Measurements from ENCODE around the gene SH3GL2.

SH3GL2 gene

GRCh38 chr9:17810728-17811571 is 232.1 kb downstream of the SH3GL2 start:
- DNase-seq (ENCODE audit: low spot score): peak; percentile 13

- no peak for DNase-seq (ENCODE audit: low spot score)
These were observed 234.9 kb downstream of the SH3GL2 start for GRCh38 chr9:17813798-17814197.

- no peak for DNase-seq (ENCODE audit: low spot score)
These were observed 237.7 kb downstream of the SH3GL2 start for GRCh38 chr9:17816431-17817027.

GRCh38 chr9:17824191-17824590 is 245.3 kb downstream of the SH3GL2 start:
- no peak for DNase-seq (ENCODE audit: low spot score)

DNA sequence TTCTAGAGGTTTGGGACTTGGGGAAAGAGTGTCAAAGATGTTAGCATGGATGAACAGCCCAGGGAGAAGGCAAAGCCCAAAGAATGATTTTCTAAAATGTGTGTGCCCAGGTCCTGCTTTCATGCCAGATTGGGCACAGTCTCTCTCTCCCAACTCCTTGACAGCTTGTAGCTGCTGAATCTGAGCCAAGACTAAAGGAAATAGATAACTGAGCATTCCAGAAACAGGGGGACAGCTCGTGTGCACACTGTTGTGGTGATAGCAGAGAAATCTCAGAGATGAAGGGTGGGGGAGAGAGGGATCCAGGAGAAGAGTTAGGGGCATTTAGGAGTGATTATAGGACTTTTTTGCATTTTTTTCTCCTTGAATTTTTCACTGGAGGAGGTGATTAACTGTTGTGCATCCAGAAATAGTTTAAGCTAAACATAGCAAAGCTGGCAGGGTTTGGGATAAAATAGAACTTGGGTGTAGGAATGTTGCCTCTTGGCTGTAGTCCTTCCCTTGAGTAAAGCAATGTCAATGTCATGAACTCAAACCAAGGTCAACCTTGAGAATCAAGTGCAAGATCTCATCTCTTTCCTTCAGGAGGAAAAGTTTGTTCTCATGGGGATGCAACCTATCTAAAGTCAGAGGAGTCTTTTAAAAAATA is 245.9 kb downstream of the SH3GL2 start:
- DNase-seq (ENCODE audit: low spot score): no peak

DNA sequence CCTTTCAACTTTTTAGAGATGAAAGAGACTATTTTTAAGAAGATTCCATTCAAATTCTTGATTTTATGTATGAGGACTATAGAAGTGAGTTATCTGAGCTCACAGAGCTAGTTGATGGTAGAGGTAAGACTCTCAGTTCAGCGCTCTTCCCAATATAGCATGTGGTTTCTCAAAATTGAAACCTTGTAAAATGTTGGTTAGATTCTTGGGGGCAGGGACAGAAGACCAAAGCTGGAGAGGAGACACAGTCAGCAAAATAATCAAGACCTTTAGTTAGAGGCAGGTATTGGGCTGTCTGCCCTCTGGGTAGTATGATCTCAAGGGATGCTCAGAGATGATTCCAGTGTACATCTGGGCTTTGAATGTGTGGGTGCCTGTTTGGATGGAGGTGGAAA is 246.4 kb downstream of the SH3GL2 start:
- no peak for DNase-seq (ENCODE audit: low spot score)

DNA sequence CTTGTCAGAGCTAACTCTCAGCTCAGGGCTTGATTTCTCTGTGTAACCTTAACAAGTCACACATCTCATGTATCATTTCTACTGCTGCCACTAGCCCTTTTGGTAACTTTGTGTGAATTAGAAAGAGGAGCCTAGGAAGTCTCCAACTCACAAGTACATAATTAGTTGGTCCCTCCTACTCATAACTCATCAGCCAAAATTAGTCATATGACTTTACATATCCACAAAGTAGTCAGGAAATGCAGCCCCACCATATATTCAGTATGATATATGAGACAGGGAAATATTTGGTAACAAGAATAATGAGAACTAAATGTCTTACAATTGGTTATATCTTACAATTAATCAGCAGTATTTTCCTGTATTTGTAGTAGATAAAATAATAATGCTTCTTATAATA is 250.2 kb downstream of the SH3GL2 start:
- DNase-seq (ENCODE audit: low spot score): no peak

DNA sequence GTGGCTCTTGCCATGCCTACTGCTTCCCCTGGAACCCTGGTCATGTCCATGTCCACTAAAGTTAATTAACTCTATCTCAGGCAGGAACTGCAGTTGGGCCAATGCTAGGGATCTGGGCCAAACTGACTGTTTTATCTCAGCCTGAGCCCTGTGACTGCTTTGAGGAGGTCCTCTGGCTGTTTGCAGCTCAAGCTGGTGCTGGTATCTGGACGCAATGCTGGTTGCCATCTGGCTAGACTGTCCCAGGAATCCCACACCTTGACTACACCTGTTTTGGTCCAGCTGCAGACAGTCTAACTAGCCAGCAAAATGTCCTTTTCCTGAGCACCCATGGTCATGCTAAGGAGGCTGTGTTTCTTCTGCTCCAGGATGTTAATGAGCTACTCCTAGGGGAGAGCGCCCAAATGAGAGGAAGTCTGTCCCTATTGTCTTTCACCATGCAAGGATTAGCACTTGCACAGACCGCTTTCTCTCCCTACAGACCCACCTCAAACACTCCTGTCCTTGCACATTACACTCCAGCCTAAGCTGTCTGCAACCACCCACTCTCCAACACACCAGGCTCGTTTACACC is 251.0 kb downstream of the SH3GL2 start:
- no peak for DNase-seq (ENCODE audit: low spot score)

GRCh38 chr9:17832812-17833211 is 253.9 kb downstream of the SH3GL2 start:
- no peak for DNase-seq (ENCODE audit: low spot score)

DNA sequence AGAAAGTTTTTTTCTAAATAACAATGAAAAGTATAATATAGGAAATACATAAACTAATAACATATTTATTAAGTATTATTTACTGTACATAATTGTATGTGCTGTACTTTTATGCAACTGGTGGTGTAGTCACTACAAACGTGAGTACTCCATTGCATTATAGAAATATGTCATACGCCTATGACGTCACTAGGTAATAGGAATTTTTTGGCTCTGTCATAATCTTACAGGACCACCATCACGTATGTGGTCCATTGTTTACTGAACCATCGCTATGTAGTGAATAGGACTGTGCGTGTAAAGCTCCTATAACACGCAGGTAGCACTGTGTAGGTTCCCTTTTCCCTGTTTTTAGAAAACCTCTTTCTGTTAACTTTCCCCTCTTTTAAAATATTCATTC is 255.0 kb downstream of the SH3GL2 start:
- DNase-seq (ENCODE audit: low spot score): no peak

DNA sequence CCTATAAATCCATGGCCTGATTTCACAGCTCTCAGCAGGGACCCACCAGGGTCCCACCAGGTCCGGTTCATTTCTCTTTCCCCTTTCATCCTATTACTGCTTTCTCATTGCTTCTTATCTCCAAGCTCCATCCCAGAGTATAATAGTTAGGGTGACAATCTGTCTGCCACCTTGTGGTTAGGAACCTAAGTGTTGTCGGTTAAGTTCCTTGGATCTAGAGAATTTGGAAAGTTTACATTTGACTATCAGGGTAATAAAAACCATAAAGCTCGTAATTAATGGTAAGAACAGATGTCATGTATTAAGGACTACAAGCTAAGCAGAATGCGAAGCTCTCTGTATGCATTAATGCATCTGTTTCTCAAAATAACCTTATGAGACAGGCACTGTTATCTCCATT is 259.1 kb downstream of the SH3GL2 start:
- no peak for DNase-seq (ENCODE audit: low spot score)

- DNase-seq (ENCODE audit: low spot score): no peak
These were observed 260.9 kb downstream of the SH3GL2 start for GRCh38 chr9:17839776-17840175.

DNA sequence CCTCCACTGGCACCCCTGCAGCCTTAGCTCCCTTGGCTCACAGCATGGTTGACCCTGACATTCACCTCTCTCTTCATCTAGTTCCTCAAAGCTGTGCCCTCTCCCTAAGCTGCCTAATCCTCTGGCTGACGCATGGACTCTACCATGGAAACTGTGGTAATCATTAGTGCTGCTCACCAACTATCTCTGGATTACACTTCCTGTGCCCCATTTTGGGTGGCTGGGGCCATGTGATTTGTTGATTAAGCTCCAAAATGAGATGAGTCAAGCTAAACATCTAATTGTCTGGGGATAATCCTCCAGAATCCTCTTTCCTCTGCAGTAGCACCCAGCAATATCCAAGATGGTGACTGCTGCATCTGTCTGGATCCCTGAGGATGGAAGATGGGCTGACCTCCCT is 264.4 kb downstream of the SH3GL2 start:
- no peak for DNase-seq (ENCODE audit: low spot score)
